Inferior parietal cortex (tissue), 1 donor: Measurements from ENCODE around the gene ERBB3.

Experiments
- DNase-seq: peaks from one replicate; pipeline ENCODE4 v3.0.0-alpha.2; 2016; ENCODE audit errors: extremely low spot score

ERBB3 gene

DNA sequence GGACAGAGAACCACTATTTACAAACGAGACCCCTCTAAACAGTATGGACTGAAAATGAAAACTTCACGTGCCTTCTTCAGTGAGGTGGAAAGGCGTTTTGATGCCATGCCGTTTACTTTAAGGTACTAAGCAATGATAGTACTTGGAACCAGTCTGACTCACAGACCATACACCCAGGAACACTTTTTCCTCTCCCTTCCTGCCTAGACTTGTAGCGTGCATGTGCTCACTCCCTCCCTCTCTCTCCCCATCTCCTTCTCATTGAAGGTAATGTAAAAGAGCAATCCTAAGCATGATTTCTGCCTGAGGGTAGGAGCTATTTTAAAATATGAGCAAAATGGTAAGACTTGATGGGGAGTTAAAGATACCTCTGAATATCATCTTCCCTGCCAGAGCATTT, 30.6 kb downstream of the ERBB3 start:
- DNase-seq: no peak

DNA sequence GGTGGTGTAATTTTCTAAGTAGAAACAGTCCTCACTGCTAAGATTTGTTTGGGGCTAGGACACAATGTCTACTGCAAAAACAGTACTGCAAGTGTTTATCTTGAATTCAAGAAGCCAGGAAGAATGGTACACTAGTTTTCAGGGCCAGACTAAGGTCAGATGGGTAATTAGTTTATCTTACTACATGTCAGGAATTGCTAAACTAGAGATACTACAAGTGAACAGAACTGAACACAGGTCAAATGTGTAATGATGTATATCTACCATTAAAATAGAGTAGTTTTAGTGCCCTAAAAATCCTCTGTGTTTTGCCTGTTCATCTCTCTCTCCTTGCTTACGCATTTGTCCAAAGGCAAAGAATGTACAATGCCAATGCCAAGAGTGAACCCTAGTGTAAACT, 34.1 kb downstream of the ERBB3 start:
- DNase-seq: no peak

- peak; percentile 13 for DNase-seq
These were observed 35.4 kb downstream of the ERBB3 start for GRCh38 chr12:56115329-56115728.

DNA sequence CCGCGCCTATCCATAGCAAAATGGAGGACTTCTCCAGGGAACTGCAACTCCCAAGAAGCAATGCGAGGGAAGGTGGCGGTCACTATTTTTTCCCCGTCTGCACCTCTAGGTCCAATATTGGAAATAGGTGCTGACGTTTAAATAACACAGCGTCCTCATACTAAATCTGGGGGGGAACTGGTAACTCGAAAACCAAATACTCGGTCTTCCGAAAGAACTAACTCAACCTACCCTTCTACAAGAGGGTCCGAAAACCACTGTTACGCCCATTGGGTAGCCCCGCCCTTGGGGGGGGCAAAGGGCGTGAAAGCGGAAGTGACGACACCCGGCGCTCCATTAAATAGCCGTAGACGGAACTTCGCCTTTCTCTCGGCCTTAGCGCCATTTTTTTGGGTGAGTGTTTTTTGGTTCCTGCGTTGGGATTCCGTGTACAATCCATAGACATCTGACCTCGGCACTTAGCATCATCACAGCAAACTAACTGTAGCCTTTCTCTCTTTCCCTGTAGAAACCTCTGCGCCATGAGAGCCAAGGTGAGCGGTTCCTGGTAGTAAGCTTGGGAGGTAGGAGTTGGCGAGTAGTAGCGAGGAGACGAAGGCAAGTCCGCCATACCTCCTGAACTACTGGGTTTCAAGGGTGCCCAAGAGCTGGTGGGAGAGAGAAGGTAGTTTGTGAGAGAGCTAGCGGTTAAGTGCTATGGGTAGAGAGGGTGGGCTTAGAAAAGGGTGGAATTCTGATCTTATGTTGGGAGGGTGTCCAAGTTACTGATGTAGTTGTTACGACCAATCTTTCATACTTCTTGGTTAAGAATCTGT, 36.5 kb downstream of the ERBB3 start, which contains the start of gene RPL41:
Gene RPL41, plus strand, starts transcription at position 367 of the 815 bp plus-strand sequence.
- peak; percentile 99 for DNase-seq

- peak; percentile 15 for DNase-seq
These were observed 37.2 kb downstream of the ERBB3 start for GRCh38 chr12:56117082-56117706.

- DNase-seq: peak; percentile 99
These were observed 38.1 kb downstream of the ERBB3 start, which contains the start of gene ZC3H10 for GRCh38 chr12:56117778-56118687. ZC3H10 (plus strand) TSS chr12:56118266; CDS start chr12:56120563, 2,297 bp downstream.

GRCh38 chr12:56118688-56119357, 38.9 kb downstream of the ERBB3 start:
- DNase-seq: no peak

GRCh38 chr12:56119361-56119796, 39.4 kb downstream of the ERBB3 start:
- DNase-seq: peak; percentile 79

DNA sequence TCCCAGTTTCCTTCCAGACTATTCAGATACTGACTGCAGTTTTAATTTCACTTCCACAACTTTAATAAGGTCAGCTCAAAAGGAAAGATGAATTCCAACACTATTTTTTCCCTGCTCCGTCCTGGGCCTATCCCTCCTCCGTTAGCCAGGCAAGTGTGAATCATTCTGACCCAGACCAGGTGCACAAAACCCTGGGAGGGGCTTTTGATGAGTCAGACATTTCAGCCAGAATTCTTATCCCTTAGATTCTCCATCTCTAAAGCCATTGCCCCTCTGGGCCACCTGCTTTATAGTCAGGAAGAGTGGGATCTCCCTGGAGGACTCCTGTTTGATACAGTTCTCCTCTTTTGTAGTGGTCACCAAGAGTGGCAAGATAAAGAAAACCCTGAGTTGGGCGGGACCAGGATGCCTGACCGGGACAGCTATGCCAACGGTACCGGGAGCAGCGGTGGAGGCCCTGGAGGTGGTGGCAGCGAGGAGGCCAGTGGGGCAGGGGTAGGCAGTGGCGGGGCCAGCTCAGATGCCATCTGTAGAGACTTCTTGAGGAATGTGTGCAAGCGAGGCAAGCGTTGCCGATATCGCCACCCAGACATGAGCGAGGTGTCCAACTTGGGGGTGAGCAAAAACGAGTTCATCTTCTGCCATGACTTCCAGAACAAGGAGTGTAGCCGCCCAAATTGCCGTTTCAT, 40.3 kb downstream of the ERBB3 start:
- no peak for DNase-seq

GRCh38 chr12:56121204-56121870, 41.4 kb downstream of the ERBB3 start:
- no peak for DNase-seq

- no peak for DNase-seq
These were observed 42.7 kb downstream of the ERBB3 start for GRCh38 chr12:56122637-56123036.

DNA sequence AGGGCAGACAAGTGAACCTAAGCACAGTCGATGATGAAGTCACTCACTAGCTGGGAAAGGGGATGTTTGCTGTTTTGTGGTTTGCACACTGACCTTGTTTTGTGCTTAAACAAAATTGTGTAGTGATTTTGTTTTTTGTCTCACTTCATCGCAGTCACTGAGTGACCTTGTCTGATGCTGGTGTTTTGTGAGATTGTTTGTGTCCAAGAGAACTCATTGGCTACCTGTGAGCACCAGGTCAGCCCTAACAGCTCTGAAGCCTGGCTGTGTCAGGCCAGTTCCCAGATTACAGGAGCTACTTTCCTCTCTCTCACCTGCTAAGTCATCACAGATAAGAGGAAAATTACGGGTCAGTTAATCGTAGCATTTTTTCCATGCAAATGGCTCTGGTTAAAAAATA, 44.2 kb downstream of the ERBB3 start:
- no peak for DNase-seq

- peak; percentile 28 for DNase-seq
These were observed 46.8 kb downstream of the ERBB3 start for GRCh38 chr12:56126732-56127239.

DNA sequence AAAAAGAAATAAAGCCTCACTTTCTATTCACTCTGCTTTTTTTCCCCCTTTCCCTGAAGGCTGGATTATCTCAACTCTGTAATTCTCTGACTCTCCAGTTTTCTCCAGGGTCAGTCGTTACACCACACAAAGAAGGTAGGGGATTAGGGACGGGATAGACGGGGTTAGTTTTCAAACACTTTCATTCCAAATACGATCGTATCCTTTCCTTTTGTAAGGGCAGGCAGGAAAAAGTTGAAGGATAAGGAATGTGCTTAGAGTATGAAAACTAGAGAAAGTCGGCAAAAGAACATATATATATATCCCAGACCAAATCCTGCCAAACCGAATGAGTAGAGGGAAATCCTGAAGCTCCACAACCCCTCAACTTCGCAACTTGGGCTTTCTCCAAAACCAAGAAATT, 47.5 kb downstream of the ERBB3 start:
- DNase-seq: no peak

- DNase-seq: peak; percentile 98
These were observed 48.1 kb downstream of the ERBB3 start, which contains the start of gene ESYT1 for GRCh38 chr12:56127888-56128669. ESYT1 (plus strand) TSS chr12:56128267; CDS start chr12:56128320, 53 bp downstream.

DNA sequence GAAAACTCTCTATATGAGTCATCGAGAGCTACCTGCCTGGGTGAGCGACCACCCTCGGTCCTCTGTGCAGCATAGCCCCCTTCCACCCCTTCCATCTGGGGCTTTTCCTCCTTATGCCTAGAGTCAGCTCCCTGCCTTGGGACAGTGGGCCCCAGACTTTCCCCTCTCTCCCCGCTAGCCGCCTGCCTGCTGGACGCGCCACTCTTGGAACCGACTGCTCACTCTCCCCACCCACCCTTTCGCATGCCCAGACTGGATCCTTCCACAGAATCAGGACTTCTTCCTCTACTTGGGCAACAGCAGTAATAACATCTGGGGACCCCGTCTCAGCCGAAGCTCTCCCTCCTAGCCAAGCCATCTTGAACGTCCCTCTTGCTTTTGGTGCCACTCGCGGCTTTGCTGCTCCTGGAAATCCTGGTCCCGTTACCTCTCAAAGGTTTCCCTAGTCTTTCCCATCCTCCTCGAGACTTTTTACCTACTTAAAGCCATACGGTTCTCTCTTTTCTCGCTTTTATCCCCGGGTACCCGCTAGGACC, 48.8 kb downstream of the ERBB3 start:
- no peak for DNase-seq

DNA sequence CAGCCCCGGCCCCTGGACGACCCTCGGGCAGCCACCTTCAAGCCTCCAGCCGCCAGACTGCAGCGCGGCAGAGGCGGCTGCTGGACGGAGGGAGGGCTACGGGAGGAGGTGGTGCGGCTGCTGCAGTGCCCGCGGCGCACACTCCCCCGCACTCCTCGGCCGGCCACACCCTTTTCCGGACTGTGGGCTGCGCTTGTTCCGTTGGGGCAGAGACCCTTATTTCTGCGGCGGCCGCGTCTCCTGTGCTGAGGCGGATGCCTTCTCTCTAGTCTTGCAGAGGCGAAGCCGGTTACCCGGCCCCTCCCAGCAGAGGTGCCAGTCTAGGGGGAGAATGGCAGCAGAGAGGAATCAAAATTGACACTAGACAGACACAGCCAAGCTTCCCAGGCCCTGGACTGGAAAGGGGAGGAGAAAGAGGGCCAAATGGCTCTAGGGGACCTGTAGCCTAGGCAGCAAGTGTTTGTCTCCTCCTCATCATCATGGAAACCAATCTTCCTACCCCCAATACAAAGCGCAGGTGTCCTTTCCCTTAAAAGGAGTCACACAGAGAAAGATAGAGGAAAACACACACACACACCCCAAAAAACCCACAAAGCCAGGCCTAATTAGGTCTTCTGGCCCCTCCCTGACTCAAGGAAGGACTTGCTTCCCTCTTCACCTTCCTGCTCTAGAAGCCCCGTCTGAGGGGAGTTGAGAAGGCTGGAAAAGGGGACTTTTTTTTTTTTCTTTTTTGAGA, 49.4 kb downstream of the ERBB3 start:
- DNase-seq: no peak

DNA sequence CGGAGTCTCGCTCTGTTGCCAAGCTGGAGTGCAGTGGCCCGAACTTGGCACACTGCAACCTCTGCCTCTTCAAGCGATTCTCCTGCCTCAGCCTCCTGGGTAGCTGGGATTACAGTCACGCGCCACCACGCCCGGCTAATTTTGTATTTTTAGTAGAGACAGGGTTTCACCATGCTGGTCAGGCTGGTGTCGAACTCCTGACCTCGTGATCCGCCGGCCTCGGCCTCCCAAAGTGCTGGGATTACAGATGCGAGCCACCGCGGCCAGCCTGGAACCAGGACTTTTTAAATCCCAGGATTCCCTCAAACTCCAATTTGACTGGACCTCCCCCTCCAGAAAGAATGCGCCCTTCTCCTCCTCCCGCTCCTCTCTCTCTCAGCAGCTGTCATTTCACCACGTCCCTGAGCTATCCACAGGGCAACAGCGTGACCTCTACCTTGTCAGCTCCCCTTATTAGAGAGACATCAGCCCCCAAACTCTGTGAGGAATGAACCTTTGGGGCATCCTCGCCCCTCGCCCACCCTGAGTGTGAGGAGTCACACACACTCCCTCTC, 50.1 kb downstream of the ERBB3 start:
- no peak for DNase-seq
